ENCODE measurements around the gene LRRN3.

DNA sequence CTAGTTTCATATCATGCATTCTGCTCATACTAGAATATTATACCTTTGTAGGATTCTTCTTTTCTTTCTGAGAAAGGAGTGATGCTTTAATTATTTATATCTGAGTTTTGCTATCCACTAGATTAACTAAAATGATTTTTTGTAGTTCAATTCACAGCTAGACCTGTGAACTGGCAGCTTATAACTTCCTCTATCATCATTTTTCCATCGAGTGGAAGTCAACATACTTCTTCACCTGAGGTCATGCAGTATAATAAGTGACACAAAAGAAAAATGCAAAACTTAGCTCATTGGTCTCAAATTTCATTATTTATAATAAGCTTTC, 8.0 kb downstream of the LRRN3 start:
- no peak for TF ChIP-seq POLR2AphosphoS5 (IDR thresholded peaks at IDR 0.05; ENCODE audit: low read depth, low read length)
- TF ChIP-seq POLR2A (IDR thresholded peaks at IDR 0.05; ENCODE audit: low read depth, low read length) = no peak
- TF ChIP-seq SPI1 (IDR thresholded peaks at IDR 0.05; ENCODE audit: low read depth, low read length) = no peak
- TF ChIP-seq TAF1 (IDR thresholded peaks at IDR 0.05; ENCODE audit: low read depth, low read length) = no peak
- TF ChIP-seq POU2F2 (IDR thresholded peaks at IDR 0.05; ENCODE audit: low read depth, low read length) = no peak
